NCI-H526 treated with DMSO at 0.1 percent for 48 hours (cell line): ENCODE data around the gene TCL1A.
"Not testable (repeated sequence)": the region's sequence is repeated elsewhere in the genome, so short reads cannot be mapped to it uniquely, and the experiment has no call there.

Source experiments
- DNase-seq: peaks from one replicate; lab custom pipeline; 2025; lab: John Stamatoyannopoulos, UW

Gene TCL1A, protein sequence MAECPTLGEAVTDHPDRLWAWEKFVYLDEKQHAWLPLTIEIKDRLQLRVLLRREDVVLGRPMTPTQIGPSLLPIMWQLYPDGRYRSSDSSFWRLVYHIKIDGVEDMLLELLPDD

DNA sequence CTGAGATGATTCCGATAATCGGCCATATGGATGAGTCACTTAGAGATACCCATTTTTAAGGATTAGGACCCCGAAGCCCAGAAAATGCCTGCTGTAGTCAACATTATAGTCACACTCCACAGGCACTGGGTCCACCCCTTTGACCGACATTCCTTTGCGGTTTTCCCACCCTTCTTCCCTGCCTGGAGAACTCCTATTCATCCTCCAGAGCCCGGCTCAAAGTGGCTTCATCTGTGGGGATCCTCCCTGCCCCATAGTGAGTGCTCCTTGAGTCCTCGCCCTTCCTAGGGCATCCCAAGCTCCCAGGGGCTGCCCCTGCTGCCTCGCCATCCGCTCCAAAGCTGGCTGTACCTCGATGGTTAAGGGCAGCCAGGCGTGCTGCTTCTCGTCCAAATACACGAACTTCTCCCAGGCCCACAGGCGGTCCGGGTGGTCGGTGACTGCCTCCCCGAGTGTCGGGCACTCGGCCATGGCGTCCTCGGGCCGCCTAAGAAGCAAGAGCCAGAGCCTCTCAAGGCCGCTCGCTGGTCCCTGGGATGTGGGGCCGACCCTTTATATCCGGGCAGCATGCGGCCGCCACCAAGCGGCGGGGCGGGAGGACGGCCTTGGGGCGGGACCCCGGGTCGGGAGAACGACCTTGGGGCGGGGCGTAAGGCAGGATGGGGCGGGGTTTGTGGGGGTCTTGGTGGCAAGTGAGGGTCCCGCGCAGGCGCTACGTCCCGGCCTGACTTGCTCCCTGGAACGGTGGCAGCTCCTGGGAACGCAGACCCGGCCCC, at the start of gene TCL1A:
TCL1A (minus strand) TSS at position 530 of the 776 bp plus-strand sequence; CDS start at position 471, 59 bp downstream.
- no peak for DNase-seq

DNA sequence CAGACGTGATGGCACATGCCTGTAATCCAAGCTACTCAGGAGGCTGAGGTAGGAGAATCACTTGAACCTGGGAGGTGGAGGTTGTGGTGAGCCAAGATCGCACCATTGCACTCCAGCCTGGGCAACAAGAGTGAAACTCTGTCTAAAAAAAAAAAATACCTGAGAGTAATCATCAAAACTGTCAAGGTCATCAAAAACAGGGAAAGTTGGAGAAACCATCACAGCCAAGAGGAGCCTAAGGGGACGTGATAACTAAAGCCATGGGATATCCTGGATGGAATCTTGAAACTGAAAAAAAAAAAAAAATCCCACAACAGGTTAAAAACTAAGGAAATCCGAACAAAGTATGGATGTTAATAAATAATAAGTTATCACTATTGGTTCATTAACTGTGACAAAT, 49.1 kb upstream of the TCL1A start:
- DNase-seq: not testable (repeated sequence)

DNA sequence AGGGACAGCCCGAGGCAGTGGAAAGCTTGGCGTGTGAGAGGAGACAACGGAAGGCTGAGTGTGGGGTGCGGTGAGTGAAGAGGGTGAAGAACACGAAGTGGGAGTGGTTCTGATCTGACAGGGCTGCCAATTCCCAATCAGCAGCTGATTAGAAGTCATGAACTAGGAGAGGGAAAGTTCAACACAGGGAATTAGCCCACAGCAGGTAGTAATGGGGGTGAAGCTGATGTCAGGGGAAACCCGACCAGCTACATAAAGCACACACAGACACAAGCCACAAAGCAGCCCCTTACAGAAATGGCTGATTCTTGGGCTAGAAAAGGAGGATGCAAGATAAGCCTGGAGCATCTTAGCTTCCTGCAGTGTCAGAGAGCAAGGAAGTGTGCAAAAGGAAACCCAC, 47.5 kb upstream of the TCL1A start:
- no peak for DNase-seq

DNA sequence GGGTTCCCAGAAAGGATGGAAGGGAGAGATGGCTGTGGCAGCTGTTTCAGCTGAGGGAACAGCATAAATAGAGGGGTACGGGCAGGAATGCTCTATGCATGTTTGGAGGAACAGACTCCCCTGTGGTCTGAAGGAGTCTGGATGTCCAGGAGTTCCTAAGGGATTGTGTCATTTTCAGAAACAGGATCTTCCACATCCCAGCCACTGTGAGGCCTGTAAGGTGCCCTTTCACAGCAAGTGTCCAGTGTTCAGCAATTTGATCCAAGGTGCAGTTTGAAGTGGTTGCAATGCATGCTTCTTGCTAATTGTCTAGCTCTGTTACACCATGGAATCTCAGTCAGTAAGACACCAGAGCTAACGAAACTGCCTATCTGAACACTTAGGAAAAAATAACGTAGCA, 46.7 kb upstream of the TCL1A start:
- DNase-seq: no peak

DNA sequence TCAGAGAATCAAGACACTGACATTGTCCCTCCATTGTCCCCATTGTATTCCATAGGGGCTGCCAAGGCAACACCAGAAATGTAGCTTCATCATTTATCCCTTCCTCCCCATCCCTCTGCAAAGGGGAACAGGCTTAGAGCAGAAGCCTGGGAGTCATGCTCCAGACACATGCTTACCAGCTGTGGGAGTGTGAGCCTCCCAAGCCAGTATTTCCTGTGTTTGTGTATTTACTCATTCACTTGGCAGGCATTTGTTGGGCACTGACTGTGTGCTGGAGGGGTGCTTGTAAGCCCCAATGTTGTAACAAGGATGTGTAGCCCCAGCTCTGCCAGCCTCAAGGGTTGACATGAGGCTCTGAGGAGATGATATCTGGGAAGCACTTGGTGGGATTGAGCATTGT, 46.0 kb upstream of the TCL1A start:
- no peak for DNase-seq

DNA sequence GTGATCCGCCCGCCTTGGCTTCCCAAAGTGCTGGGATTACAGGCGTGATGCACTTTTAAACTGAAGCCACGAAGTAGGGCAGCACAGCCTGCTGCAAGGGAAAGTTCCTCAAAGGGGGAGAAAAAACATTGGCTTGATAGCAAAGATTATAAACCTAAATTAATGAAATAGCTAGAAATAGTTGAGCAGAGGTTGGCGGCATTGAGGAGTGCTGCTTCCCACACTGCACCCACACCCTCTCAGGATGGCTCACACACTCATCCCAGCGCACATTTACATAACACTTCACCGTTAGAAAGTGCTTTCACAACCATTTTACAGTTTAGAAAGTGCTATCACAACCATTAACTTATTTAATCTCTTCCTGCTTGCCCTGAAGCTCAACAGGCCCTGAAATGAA, 44.4 kb upstream of the TCL1A start:
- no peak for DNase-seq

DNA sequence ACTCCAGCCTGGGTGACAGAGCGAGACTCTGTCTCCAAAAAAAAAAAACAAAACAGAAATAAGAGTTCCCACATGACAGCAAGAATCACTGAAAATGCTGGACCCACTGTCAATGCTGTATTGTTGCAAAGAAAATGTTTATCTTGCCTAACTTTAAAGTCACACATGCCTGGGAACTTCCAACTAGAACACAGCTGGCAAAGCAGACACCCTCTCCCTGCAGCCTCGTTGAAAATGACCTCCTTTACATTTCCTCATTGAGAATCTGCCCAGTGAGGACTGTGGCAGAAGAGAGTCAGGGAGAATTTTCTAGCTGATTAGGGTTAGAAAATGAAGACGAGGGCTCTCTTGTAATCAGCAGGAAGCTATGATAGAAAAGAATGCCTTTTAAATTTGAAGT, 42.8 kb upstream of the TCL1A start:
- DNase-seq: no peak

DNA sequence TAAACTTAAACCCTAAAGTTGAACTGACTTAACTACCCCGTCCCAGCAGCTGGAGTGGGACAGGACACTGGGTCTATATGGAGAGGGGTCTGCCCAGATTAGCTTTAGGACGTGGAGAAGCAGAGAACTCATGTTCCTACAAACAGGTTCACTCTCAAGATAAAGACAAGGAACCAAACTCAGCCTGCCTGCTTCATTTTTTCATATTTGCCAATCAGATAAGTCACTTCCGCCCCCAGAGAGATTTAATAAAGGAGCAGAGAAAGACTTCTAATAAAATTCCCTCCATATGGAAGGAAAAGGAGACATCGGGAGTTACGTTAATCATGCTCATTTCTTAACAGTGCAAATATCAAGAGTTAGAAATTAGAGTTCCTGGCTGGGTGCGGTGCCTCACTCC, 42.2 kb upstream of the TCL1A start:
- DNase-seq: no peak

DNA sequence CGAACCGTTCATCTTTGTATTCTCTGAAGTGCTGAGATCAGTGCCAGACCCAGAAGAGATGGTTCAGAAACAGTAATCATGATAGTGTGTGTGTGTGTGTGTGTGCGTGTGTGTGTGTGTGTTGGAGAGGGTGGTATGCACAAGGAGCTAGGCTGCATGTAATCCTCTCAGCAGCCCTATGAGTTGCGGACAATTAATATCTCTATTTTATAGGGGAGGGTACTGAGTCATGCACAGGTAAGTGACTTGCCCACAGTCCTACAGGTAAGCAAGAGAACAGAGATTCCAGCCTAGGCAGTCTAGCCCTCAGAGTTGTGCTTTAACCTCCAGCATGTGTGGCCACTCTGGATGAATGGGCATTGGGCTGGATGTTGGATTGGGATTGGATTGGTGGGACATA, 27.9 kb upstream of the TCL1A start:
- no peak for DNase-seq

DNA sequence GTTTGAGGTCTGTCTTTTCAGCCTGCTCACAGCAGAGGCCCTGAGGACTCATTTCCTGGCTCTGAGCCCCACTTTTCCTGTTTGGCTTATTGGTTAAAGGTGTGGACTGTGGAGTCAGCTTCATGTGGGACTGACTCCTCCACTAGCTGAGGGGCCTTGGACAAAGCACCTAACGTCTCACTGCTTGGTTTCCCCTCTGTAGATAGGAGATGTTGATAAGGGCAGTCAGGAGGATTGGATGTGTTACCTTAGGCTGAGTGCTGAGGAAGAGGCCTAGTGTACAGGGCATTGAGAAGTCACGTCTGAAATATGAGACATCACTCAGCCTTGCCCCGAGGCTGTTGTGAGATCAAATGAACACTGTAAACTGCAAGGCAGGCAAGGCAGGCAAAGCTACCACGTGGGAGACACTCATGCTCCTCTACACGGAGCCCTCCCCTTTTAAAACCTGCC, 27.1 kb upstream of the TCL1A start:
- peak; percentile 71 for DNase-seq

DNA sequence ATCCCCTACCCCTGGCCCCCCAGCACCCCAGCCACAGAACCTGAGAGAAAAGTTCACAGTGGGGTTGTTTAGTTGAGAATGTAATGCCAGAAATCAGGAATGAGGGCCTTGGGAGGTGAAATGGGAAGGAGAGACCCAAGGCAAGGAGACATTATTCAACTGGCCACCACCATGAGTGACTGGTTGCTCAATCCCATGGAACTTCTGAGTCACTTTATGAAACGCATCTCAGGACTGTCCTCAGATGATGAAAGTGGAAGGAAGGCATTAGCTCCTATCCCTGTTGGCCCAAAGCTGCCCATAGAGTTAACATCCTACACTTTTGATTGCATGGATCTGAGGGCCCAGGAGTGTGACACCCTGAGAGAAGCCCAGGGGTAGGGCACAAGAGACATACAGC, 25.4 kb upstream of the TCL1A start:
- DNase-seq: no peak

DNA sequence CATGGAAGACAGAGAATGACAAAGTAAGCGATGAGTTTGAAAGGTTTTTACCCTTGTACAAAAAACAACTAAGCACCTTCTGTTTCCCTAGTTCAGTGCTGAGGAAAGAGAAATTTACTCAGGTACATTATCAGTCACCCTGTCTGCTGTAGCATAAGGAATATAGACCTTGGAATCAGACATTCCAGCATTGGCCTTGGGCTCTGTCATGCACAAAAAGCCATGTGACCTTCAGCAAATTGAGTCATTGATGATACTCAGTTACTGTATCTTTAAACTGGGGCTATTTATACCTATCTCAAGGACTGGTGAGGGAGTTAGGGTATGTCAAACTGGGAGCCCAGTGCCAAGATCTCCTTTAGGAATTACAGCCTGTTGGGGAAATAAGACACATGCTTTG, 19.3 kb upstream of the TCL1A start:
- no peak for DNase-seq

DNA sequence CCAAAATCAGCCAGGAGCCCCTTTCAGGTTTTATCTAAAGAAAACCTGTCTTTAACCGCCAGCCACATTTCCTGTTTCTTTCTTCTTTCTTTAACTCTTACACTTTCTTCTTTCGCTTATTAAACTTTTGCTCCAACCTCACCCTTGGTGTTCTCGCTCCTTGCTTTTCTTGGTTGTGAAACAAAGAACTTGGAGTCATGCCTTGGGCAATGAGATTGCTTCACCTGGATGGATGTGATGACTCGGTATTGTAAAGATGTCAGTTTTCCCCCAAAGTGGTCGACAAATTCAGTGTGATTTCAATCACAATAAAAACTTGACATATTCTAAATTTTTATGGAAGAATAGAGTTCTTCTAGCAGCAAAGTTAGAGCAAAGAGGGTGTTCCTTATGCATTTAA, 16.2 kb upstream of the TCL1A start:
- no peak for DNase-seq

DNA sequence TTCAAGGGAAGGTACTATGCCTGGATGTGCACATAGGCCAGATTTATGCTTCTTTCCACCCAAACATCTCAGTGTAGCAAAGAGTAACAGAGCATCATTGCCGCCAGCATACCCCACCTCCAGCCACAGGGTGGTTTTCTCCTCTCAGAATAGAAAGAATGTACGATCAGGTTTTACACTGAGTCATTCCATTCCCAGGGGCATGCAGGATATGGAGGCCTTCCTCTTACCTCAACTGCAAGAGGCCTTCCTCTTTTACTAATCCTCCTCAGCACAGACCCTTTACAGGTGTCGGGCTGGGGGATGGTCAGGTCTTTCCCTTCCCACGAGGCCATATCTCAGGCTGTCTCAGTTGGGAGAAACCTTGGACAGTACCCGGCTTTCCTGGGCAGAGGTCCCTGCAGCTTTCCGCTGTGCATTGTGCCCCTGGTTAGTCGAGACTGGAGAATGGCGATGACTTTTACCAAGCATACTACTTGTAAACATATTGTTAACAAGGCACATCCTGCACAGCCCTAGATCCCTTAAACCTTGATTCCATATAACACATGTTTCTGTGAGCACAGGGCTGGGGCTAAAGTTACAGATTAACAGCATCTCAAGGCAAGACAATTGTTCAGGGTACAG, 15.6 kb upstream of the TCL1A start:
- DNase-seq: not testable (repeated sequence)

DNA sequence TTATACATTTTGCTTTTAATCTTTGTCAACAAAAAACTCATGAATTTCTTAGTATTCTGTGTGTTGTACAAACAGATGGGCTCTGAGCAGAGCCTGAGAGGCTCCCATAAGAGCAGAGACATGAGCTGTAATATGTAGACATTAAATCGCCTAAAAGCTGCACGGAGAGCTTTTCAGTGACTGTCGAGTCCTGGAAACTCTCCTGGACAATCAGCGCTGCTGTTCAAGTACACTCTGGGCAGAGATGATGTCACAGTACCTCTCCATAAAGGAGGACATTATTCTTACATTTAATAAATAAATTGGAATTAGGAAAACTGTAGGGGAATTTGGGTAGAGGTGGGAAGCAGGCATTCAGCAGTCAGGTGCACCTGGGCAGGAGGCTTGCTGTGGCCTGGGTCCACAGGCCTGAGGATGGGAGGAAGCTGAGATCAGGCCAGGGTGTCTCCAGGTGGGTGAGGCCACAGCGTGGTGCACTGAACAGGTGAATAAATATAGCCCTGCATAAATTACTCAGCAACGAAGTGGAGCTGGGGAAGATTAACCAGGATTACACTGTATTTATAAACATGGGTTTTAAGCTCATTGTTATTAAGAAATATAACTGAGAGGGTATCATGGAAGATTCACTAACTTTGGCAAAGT, 13.3 kb upstream of the TCL1A start:
- DNase-seq: peak; percentile 4

DNA sequence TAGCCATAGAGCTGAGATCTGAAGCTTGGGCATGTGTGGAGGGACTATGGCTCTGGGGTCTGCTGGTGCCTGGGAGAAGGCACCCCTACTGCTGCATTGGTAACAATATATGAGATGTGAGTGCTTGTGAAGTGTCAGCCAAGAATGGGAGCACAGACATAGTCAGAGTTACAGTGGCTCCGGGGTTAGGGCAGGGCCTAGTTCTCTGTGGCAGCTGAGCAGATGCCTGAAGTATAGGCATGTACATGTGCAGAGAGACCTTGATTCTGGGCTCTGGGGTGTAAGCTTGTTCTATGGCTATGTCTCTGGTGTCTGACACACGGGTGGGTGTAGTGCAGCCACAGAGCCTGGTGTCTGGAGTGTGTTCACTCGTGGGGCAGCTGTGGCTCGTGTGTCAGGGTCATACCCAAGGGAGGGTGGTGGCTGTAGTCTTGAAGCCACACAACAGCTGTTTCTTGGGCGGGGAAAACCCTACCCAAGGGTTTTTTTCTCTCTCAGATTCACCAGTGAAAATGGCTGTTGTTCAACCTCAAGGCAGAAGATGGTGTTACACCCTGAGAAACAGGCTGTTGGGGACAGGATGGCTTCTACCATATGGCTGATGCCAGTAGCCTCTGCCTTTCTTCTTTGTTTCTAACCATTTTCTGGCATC, 11.9 kb upstream of the TCL1A start:
- DNase-seq: no peak

DNA sequence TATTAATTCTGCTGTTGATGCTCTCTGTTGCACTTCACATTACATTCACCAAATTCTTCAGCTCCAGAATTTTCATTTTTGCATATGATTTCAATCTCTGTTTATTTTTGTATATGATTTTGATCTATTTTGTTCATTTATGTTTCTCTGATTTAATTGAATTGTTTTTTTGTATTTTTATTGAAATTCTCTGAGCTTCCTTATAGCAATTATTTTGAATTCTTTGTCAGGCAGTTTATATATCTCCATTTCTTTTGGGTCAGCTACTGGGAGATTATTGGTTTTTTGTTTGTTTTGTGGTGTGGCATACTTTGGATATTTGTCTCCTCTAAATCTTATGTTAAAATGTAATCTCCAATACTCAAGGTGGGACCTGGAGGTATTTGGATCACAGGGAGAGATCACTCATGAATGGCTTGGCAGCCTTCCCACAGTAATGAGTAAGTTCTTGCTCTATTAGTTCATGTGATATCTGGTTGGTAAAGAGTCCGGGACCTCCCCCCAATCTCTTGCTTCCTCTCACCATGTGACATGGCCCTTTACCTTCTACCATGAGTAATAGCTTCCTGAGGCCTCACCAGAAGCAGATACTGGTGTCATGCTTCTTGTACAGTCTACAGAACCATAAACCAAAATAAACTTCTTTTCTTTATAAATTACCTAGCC, 8.7 kb upstream of the TCL1A start:
- no peak for DNase-seq

DNA sequence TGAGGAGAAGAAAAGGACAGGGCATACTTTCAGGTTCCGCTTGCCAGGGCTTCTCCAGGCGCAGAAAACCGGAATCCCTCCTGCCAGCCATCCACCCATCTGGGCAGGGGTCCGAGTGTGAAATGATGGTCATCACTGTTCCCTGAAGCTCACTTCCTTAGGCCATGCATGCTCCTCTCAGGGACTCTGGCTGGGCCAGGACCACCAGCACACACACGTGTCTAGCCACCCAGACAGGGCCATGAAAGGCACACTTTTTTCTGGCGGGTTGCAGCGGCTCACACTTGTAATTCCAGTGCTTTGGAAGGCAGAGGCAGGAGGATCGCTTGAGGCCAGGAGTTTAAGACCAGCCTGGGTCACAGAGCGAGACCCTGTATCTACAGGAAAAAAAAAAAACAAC, 1.5 kb downstream of the TCL1A start:
- no peak for DNase-seq

DNA sequence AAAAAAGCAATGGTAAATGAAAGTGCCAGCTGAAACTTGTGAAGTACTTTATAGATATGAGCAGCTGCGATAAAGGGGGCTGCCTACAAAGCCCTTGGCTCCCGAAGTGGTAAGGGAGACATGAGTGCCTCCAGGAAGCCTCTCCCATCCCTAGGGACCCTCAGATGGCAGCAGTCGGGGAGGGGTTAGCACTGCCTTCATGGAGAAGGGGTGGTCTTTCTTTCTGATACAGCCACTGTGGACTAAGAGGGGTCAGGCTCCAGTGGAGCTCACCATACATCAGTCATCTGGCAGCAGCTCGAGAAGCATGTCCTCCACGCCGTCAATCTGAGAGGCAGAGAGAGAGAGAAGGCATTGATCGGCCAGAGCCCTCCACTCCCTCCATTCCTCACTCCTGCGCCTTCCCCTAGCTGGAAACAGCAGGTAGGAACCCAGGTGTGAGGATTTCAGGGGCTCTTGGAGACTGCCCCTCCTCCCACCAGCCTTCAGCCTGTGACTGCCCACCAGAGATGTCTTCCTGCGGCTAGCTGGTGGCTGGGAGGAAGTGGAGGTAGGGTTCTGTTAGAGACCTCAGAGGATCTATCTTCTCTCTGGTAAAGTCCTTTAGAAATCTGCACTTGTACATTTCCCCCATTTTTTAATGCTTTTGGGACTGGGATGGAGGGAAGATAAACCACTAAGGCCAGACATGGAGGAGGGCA, 2.3 kb downstream of the TCL1A start:
- DNase-seq: no peak

DNA sequence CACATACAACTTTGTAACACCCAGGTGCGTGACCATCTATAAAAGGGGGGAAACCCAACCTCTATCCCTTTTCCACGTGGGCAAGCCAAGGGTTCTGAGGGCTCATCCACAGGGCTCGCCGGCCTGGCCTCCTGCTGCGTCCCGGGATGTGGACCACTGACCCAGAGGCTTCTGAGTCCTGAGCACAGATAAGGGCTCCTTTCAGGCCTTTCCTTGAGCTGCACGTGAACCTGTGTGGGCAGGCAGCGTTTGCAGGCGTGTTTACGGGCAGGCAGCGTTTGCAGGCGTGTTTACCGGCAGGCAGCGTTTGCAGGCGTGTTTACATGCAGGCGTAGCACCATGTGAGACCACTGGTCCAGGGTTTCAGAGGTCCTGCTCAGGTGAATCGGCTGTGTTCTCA, 3.8 kb downstream of the TCL1A start:
- DNase-seq: no peak

DNA sequence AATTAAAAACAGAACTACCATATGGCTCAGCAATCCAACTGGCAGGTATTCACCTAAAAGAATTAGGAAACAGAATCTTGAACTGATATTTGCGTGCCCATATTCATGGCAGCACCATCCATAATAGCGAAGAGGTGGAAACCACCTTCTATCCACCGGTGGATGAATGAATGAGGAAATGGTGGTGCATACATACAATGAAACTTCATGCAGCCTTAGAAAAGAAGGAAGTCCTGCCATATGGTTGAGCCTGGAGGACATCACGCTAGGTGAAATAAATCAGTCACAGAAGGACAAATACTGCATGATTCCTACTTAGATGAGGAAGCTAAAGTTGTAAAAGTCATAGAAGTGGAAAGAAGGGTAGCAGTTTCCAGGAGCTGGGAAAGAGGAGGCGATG, 6.6 kb downstream of the TCL1A start:
- no peak for DNase-seq
